Esophagus muscularis mucosa (tissue), 4 donors: Measurements from ENCODE around the gene RMI2.

ENCODE experiments used
- CTCF ChIP-seq, 3 experiments: fragments of 200-600 bp in 2 of 3; fragments of 450-650 bp in 1 of 3; sonication (generic) in 2 of 3; IDR thresholded peaks; one replicate each; pipeline ENCODE4 v1.5.1; 2017 to 2019; ENCODE audit warnings: antibody characterized with exemption in 3 of 3, mild to moderate bottlenecking in 2 of 3, moderate library complexity in 1 of 3
- EP300 ChIP-seq: sonication (generic); formaldehyde crosslinking; IDR thresholded peaks from one replicate; pipeline ENCODE4 v1.6.1; 2017; ENCODE audit warnings: antibody characterized with exemption
- POLR2A ChIP-seq: fragments of 450-650 bp; IDR thresholded peaks from one replicate; pipeline ENCODE4 v1.6.1; 2017; ENCODE audit warnings: antibody characterized with exemption, moderate library complexity, mild to moderate bottlenecking, low read depth
- POLR2AphosphoS5 ChIP-seq, 2 donors: sonication (generic); formaldehyde crosslinking; IDR thresholded peaks; one replicate each; pipeline ENCODE4 v1.6.1; 2017; ENCODE audit warnings: antibody characterized with exemption in 2 of 2

DNA sequence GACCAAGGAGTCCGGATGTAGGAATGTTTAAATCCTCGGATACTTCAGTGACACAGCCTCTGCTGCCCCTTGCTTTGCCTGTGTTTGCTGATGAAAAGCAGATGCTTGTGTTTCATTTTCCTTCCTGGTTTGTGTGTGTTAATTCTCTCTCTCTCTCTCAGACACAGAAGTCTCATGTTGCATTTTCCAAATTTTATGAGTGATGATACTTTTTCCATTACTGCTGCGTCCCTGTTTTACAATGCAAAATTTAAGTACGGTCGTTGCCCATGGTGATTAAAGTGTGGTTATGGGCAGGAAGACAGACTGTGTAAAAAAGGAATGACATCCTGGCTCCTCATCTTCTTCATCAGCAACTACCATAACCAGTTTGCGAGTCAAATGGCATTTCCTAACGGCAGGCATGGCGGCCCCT, 5.7 kb downstream of the RMI2 start:
- TF ChIP-seq CTCF (IDR thresholded peaks at IDR 0.05) (no peak), POLR2A (no peak), POLR2AphosphoS5 (IDR thresholded peaks at IDR 0.05) (peak in 1 of 2 donors; percentile 38), EP300 (no peak)
